IPS-20b (cell line): Measurements from ENCODE around the gene SEMA3A.
"Not testable (repeated sequence)": the region's sequence is repeated elsewhere in the genome, so short reads cannot be mapped to it uniquely, and the experiment has no call there.

Experiments used
- H3K27ac ChIP-seq: one replicate; pipeline ENCODE4 v1.5.1; 2013; ENCODE audit warnings: low read length
- H3K27me3 ChIP-seq: 2 replicates; pipeline ENCODE4 v1.6.1; 2013; ENCODE audit warnings: mild to moderate bottlenecking, low read length, inconsistent platforms; ENCODE audit not compliant: insufficient read depth
- H3K36me3 ChIP-seq: 2 replicates; pipeline ENCODE4 v1.6.1; 2013; ENCODE audit warnings: low read depth, mild to moderate bottlenecking, inconsistent platforms, low read length, moderate library complexity; ENCODE audit not compliant: insufficient read depth
- H3K4me1 ChIP-seq: 2 replicates; pipeline ENCODE4 v1.6.1; 2013; ENCODE audit warnings: mild to moderate bottlenecking, control low read depth, inconsistent platforms, low read length, moderate library complexity; ENCODE audit not compliant: insufficient read depth
- H3K4me3 ChIP-seq: 2 replicates; pipeline ENCODE4 v1.5.1; 2013; ENCODE audit warnings: mild to moderate bottlenecking, low read length, inconsistent platforms
- H3K9ac ChIP-seq: 2 replicates; pipeline ENCODE4 v1.6.1; 2013; ENCODE audit warnings: low read depth, mild to moderate bottlenecking, inconsistent platforms, low read length, moderate library complexity
- H3K9me3 ChIP-seq: 2 replicates; pipeline ENCODE4 v1.6.1; 2013; ENCODE audit warnings: mild to moderate bottlenecking, low read depth, low read length, inconsistent platforms; ENCODE audit not compliant: insufficient read depth

Gene SEMA3A

DNA sequence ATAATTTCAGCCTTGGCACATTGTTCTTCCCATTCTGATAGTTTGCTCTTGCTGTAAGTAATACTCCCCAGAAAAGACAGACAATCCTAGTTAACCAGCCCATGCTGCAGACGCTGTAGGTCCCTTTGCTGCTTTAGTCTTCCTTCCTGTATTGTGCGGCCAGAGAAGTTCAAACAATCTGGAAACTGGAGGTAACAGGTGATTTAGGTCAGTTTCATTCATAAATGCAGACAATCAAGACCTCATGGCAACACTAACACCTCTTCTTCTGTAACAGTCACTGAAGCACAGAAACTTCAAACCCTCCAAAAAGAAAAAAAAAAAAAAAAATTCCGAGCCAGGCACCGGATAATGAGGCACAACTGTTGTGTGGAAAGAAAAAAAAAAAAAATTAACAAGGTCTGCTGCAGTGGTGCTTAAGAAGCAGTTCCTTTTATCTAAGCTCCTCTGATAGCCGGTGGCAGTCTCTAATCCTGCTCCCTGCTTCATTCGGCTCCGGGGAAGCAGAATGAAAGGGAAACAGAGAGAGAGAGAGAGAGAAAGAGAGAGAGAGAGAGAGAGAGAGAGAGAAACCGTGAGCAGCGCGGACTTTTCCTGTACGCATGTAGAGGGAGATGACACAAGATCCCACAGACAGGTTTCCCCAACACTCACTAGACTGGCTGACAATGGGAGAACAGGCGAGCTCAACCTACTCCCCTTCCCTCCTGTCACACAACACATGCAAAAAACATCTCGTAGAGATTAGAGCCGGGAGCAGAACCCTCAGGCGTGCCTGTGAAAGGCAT, at the start of gene SEMA3A:
TSS of gene SEMA3A (minus strand) at position 306 of the 788 bp plus-strand sequence. CDS start at position 103, 203 bp downstream.
- Histone ChIP-seq H3K9ac (peak within 1 kb of the TSS; percentile 76), H3K9me3 (no peaks in the 10 kb centered on the region), H3K27ac (no peak within 1 kb of the TSS), H3K4me3 (peak within 1 kb of the TSS; percentile 89), H3K27me3 (no peaks in the 10 kb centered on the region), H3K36me3 (no peaks in the 10 kb centered on the region), H3K4me1 (peaks cover 40% of the 10 kb centered on the region; the same call in 1 of the 2 replicates)

DNA sequence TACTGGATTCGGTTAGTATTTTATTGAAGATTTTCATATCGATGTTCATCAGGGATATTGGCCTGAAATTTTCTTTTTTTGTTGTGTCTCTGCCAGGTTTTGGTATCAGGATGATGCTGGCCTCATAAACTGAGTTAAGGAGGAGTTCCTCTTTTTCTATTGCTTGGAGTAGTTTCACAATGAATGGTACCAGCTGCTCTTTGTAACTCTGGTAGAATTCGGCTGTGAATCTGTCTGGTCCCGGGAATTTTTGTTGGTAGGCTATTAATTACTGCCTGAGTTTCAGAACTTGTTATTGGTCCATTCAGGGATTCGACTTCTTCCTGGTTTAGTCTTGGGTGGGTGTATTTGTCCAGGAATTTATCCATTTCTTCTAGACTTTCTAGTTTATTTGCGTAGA, 48.4 kb upstream of the SEMA3A start:
- not testable (repeated sequence) for H3K9ac ChIP-seq, H3K36me3 ChIP-seq, H3K4me3 ChIP-seq, H3K27me3 ChIP-seq, H3K4me1 ChIP-seq, H3K27ac ChIP-seq
- H3K9me3 ChIP-seq = peaks cover 21% of the 10 kb centered on the region

DNA sequence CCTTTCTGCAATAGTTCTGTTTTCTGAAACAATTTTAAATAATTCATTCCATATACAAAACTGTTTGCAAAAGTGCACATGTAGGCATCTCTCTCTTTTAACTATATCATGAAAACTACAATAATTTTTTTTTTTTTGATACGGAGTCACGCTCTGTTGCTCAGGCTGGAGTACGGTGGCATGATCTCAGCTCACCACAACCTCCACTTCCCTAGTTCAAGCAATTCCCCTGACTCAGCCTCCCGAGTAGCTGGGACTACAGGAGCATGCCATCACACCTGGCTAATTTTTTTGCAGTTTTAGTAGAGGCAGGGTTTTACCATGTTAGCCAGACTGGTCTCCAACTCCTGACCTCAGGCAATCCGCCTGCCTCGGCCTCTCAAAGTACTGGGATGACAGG, 44.0 kb upstream of the SEMA3A start:
- H3K9ac ChIP-seq = no peak overlapping the region
- H3K27ac ChIP-seq = no peak overlapping the region
- H3K4me3 ChIP-seq = no peak overlapping the region
- H3K4me1 ChIP-seq = no peaks in the 10 kb centered on the region
- no peaks in the 10 kb centered on the region for H3K27me3 ChIP-seq
- peaks cover 2% of the 10 kb centered on the region for H3K9me3 ChIP-seq
- no peaks in the 10 kb centered on the region for H3K36me3 ChIP-seq

DNA sequence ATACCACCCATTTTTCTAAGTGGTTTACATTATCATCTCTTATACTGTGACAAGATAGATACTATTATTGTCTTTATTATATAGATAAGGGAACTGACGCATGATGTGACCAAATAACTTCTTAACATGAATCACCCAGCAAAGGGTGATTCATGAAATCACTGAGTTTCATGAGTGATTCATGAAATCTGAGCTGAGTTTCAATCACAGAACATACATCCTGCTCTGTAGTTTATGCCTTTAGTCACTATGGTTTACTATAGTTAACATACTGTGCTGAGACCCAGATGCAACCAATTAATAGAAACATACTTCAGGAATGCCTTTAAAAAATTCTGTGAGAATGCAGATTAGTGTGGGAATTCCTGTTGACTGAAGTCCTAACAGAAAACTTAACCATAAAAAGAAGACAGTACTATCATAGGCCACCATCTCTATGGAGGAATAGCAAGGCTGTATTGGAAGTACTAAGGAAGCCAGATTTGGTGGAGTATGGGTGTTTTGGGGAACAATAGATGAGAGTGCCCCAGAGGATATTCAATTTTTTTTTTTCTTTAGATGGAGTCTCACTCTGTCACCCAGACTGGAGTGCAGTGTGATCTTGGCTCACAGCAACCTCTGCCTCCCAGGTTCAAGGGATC, 43.1 kb upstream of the SEMA3A start:
- Histone ChIP-seq H3K9me3 (no peaks in the 10 kb centered on the region; the same call in 1 of the 2 replicates), H3K9ac (no peak overlapping the region), H3K36me3 (no peaks in the 10 kb centered on the region), H3K27me3 (no peaks in the 10 kb centered on the region), H3K4me3 (no peak overlapping the region), H3K4me1 (no peaks in the 10 kb centered on the region), H3K27ac (no peak overlapping the region)

DNA sequence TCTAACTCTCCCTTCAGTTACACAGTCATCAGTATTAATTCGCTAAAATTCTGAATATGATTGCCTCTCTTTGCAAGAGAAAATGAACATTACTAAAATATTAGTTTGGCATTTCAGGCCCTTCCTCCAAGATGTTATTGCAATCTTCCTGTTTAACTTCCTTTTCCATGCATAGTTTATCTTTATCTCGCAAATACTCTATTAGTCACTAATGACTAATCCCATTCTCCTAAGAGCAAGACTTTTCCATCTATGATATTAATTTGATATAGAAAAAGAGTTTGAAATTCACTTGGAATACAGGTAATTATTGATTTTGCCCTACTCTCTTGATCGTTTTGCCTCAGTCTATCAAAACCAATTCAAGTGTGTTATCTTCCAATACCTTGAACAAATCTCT, 41.8 kb upstream of the SEMA3A start:
- Histone ChIP-seq H3K27me3 (no peaks in the 10 kb centered on the region), H3K9me3 (no peaks in the 10 kb centered on the region), H3K36me3 (no peaks in the 10 kb centered on the region), H3K4me1 (no peaks in the 10 kb centered on the region), H3K4me3 (no peak overlapping the region), H3K27ac (no peak overlapping the region), H3K9ac (no peak overlapping the region)

DNA sequence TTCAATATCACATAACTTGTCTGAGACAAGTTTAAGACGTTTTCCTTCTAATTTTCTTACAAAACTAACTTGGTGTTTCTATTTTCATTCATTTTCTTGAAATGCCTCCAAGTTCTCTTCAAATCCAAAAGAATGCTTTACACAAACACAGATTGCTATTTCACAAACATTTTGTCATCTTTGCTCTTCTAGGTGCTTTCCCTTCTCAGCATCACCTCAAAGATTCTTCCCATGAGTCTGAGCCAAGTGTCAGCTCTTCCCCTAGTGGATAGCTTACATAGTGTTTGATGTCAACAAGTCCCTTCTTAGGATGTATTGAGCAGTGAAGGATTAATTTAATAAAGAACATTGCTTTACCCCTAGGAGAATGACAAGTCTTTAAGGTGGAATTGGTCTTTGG, 38.1 kb upstream of the SEMA3A start:
- Histone ChIP-seq H3K27ac (no peak overlapping the region), H3K4me3 (no peak overlapping the region), H3K9ac (no peak overlapping the region), H3K9me3 (no peaks in the 10 kb centered on the region), H3K36me3 (no peaks in the 10 kb centered on the region), H3K27me3 (no peaks in the 10 kb centered on the region), H3K4me1 (peaks cover 21% of the 10 kb centered on the region; the same call in 1 of the 2 replicates)

DNA sequence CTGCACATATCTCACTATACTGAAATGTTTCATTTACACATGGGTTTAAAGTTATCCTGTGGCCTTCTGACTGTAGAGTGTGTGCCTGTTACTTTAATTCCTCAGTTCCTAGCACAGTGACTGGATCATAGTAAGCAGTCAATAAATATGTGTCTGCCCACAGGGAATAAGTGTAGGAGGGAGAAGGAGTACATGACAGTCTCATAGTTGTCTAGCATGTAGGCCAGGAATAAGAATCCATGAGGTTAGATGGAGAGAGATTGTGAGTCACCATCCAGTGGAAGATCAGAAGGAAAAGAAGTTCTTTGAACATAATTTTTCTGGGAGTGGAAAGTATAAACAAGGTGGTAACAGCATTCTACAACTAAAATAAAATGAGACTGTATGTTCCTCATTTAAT, 36.6 kb upstream of the SEMA3A start:
- H3K9ac ChIP-seq = no peak overlapping the region
- H3K9me3 ChIP-seq = no peaks in the 10 kb centered on the region
- H3K27me3 ChIP-seq = no peaks in the 10 kb centered on the region
- H3K4me3 ChIP-seq = no peak overlapping the region
- no peaks in the 10 kb centered on the region for H3K36me3 ChIP-seq
- no peak overlapping the region for H3K27ac ChIP-seq
- H3K4me1 ChIP-seq = peaks cover 34% of the 10 kb centered on the region; the same call in 1 of the 2 replicates

DNA sequence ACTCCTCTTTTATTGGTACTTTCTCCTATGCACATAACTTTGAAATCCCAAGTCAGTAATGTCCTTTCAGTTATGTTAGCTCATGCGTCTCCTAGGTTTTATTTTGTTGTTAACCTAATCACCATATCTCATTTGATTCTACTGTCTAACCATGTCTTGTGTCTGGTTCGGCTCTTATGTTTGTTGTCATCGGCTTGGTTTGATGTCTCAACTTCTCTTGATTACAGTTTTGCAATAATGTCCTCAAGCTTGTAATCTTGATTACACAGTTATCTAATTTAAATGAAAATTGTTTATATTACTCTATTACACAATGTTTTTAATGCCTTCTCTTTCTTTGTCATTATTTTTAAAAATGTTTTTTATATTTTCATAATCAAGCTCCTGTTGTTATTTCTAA, 35.9 kb upstream of the SEMA3A start:
- Histone ChIP-seq H3K4me3 (no peak overlapping the region), H3K27ac (no peak overlapping the region), H3K9me3 (no peaks in the 10 kb centered on the region), H3K36me3 (no peaks in the 10 kb centered on the region), H3K27me3 (no peaks in the 10 kb centered on the region), H3K4me1 (peaks cover 40% of the 10 kb centered on the region; the same call in 1 of the 2 replicates), H3K9ac (no peak overlapping the region)

DNA sequence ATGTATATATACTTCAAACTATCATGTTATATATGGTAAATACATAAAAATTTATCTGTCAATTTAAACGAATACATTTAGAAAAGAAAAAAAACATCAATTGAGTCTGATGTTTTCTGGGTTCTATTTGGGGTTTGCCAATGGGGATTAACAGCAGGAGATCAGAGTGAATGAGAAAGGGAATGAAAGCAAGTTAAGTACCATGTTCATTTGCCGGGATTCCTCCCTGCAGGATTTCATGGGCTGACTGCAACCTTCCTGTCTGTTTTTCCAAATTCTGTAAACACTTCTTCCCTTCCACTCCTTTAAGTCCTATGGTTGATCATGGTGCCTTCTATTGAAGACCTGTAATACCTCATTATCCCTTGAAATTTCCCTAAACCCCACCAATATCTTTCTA, 33.9 kb upstream of the SEMA3A start:
- Histone ChIP-seq H3K4me1 (peaks cover 41% of the 10 kb centered on the region; the same call in 1 of the 2 replicates), H3K9me3 (no peaks in the 10 kb centered on the region), H3K4me3 (peak overlapping the region; percentile 41; the same call in 1 of the 2 replicates), H3K27me3 (no peaks in the 10 kb centered on the region), H3K36me3 (no peaks in the 10 kb centered on the region), H3K9ac (peak overlapping the region; percentile 69; the same call in 1 of the 2 replicates), H3K27ac (peak overlapping the region; percentile 50)

DNA sequence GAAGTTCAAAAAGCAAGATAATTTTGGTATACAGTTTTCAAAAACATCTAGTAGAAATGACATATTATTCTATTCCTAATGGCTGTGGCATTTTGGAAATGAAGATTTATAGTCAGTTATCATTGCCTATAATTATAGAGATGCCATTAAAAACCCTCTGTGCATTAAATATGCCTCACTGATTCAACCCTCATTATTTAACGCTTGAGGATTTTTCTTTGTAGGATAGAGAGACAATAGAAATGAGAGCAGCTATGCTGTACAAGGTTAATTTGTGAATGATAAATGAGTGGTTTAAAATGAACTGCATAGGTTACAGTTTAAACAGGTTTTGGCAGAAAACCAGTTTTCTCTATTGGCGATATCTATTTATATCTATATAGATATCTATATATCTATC, 32.2 kb upstream of the SEMA3A start:
- no peaks in the 10 kb centered on the region for H3K36me3 ChIP-seq
- no peak overlapping the region for H3K27ac ChIP-seq
- peaks cover 41% of the 10 kb centered on the region; the same call in 1 of the 2 replicates for H3K4me1 ChIP-seq
- H3K9me3 ChIP-seq = no peaks in the 10 kb centered on the region
- H3K9ac ChIP-seq = no peak overlapping the region
- no peak overlapping the region for H3K4me3 ChIP-seq
- H3K27me3 ChIP-seq = no peaks in the 10 kb centered on the region

DNA sequence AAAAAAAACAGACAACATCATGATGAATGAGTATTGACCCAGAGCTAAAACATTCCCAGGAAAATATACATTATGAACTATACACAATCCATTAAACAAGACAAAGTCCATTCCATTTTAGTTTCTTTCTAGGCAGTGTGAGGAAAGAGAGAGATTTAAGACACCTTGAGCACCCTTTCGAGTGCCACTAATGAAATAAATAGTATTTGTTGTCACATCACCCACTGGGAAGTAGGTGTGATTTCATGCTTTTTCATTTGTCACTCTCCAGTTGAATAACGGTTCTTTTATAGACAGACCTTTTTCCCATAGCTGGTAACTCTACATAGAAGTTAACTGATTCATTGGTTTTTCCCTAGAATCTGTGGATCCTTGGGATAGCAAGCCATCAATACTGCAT, 29.9 kb upstream of the SEMA3A start:
- Histone ChIP-seq H3K9ac (no peak overlapping the region; the same call in 1 of the 2 replicates), H3K4me3 (no peak overlapping the region), H3K4me1 (peaks cover 36% of the 10 kb centered on the region; the same call in 1 of the 2 replicates), H3K27ac (no peak overlapping the region), H3K36me3 (no peaks in the 10 kb centered on the region; the same call in none of the 2 replicates), H3K9me3 (peaks cover 12% of the 10 kb centered on the region; the same call in 1 of the 2 replicates), H3K27me3 (no peaks in the 10 kb centered on the region)

DNA sequence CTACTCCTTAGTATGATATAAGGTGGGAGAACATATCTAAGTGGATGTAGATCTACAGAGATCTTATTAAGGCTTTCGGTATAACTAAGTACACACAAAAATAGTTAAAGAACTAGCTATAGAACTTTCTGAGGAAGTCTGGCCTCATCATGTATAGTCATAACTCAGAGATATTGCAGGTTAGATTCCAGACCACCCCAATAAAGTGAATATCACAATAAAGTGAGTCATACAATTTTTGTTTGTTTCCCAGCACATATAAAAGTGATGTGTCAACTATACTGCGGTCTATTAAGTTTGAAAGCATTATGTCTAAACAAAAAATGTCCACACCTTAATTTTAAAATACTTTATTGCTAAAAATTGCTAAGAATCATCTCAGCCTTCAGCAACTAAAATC, 24.7 kb upstream of the SEMA3A start:
- Histone ChIP-seq H3K27ac (no peak overlapping the region), H3K9me3 (peaks cover 12% of the 10 kb centered on the region; the same call in 1 of the 2 replicates), H3K27me3 (no peaks in the 10 kb centered on the region), H3K36me3 (no peaks in the 10 kb centered on the region; the same call in none of the 2 replicates), H3K4me1 (peaks cover 5% of the 10 kb centered on the region; the same call in 1 of the 2 replicates), H3K4me3 (no peak overlapping the region), H3K9ac (no peak overlapping the region)
